Measurements from ENCODE around the gene TAF1C.
"Not testable (repeated sequence)": the region's sequence is repeated elsewhere in the genome, so short reads cannot be mapped to it uniquely, and the experiment has no call there.

The TAF1C gene

GRCh38 chr16:84225126-84225525 lies 38.3 kb upstream of the TAF1C start:
- H3K4me1 ChIP-seq (ENCODE audit: insufficient read depth, low read length), result peaks cover 3% of the 10 kb centered on the region; the same call in 1 of the 2 replicates
- H3K27me3 ChIP-seq (ENCODE audit: insufficient read depth, low read length), result no peaks in the 10 kb centered on the region
- no peak overlapping the region for H3K27ac ChIP-seq (ENCODE audit: low read length)

DNA sequence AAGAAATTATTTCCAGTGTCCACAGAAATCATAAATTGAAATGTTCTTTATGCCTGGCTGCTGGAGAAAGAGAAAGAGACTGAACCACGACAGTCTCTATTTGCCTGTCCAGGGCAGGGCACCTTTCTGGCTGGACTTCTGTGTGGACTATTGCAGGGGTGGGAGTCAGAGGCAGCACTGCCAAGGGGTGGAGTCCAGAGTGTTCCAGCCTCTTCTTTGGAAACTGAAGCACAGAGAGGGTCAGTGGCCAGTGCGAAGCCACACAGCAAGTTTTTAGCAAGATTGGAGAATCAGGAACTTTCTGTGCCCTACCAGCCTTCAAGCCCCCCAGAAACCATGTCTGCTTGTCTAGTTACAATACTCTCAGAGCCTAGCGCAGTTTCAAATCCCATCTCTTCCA lies 37.7 kb upstream of the TAF1C start:
- no peak overlapping the region for H3K4me3 ChIP-seq (ENCODE audit: low read length)
- no peaks in the 10 kb centered on the region for H3K27me3 ChIP-seq (ENCODE audit: insufficient read depth, low read length)
- H3K9me3 ChIP-seq (ENCODE audit: insufficient read depth, low read depth, low read length), result no peaks in the 10 kb centered on the region
- no peak overlapping the region for H3K9ac ChIP-seq (ENCODE audit: low read depth, low read length)
- H3K4me1 ChIP-seq (ENCODE audit: insufficient read depth, low read length), result peaks cover 3% of the 10 kb centered on the region; the same call in 1 of the 2 replicates
- no peaks in the 10 kb centered on the region for H3K36me3 ChIP-seq (ENCODE audit: insufficient read depth, low read depth, low read length)
- no peak overlapping the region for H3K27ac ChIP-seq (ENCODE audit: low read length)

More at GRCh38 chr16:84225126-84225525, 38.3 kb upstream of the TAF1C start:
- Histone ChIP-seq H3K9me3 (ENCODE audit: insufficient read depth, low read depth, low read length) (no peaks in the 10 kb centered on the region), H3K9ac (ENCODE audit: low read depth, low read length) (no peak overlapping the region), H3K36me3 (ENCODE audit: insufficient read depth, low read depth, low read length) (no peaks in the 10 kb centered on the region), H3K4me3 (ENCODE audit: low read length) (no peak overlapping the region)

DNA sequence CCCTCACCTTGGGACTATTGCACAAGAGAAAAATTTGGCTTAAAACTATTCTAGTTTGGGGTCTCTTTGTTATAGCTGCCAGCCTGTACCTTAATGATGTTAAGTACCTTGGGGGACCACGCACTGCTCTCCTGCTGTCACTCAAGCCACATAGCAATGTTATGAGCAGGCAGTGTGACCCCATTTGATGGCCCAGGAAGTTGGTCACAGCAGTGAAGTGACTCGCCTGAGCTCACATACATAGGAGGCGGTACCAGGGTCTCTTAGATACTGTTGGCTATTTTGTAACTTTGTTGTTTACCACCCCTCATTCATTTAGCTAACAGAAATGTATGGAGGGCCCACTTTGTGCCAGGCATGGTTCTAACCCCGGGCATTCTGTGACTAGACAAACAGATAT lies 36.6 kb upstream of the TAF1C start:
- Histone ChIP-seq H3K27ac (ENCODE audit: low read length) (no peak overlapping the region), H3K27me3 (ENCODE audit: insufficient read depth, low read length) (no peaks in the 10 kb centered on the region), H3K4me1 (ENCODE audit: insufficient read depth, low read length) (peaks cover 3% of the 10 kb centered on the region; the same call in 1 of the 2 replicates)

DNA sequence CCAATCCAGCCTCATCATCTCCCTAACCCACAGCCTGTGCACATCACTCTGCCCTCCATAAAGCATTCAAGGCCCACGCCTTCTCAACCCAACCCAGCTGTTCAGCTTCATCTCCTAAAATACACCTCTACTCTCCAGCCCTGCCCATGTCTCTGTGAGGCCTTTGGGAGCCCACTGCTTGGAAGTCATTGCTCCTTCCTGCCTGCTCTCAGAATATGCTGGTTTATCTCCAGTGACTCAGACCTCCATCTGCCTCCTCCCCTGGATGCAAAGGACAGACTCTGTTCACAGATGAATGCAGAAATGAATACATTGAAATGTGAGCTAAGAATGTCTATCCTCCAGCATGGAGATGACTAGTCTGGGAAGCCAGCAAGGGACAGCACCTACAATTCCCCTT lies 34.0 kb upstream of the TAF1C start:
- H3K9ac ChIP-seq (ENCODE audit: low read depth, low read length), result no peak overlapping the region
- H3K4me3 ChIP-seq (ENCODE audit: low read length), result no peak overlapping the region
- no peaks in the 10 kb centered on the region for H3K4me1 ChIP-seq (ENCODE audit: insufficient read depth, low read length)
- no peaks in the 10 kb centered on the region for H3K36me3 ChIP-seq (ENCODE audit: insufficient read depth, low read depth, low read length)
- H3K27ac ChIP-seq (ENCODE audit: low read length), result no peak overlapping the region
- no peaks in the 10 kb centered on the region for H3K9me3 ChIP-seq (ENCODE audit: insufficient read depth, low read depth, low read length)
- H3K27me3 ChIP-seq (ENCODE audit: insufficient read depth, low read length), result no peaks in the 10 kb centered on the region

More for the DNA sequence above, 36.6 kb upstream of the TAF1C start:
- Histone ChIP-seq H3K9ac (ENCODE audit: low read depth, low read length) (no peak overlapping the region), H3K9me3 (ENCODE audit: insufficient read depth, low read depth, low read length) (no peaks in the 10 kb centered on the region), H3K4me3 (ENCODE audit: low read length) (no peak overlapping the region), H3K36me3 (ENCODE audit: insufficient read depth, low read depth, low read length) (no peaks in the 10 kb centered on the region)

DNA sequence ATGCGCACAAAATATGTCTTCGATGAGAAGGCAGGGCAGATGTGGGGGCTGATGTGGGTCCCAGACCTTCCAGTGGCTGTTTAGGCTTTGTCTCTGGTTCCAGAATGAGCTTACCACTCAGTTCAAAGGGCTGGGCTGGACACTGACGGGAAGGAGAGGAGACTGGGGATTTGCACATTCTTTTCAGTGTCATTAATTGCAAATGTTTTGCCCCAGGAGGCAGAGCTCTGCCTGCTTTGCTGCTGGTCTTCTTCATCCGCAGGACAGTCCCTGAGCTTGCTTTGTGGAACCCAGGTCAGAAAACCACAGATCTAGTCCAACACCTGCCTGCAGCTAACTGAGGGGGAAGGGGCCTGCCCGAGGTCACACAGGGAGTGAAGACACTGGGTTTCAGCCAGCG lies 32.1 kb upstream of the TAF1C start:
- H3K36me3 ChIP-seq (ENCODE audit: insufficient read depth, low read depth, low read length), result no peaks in the 10 kb centered on the region
- H3K27me3 ChIP-seq (ENCODE audit: insufficient read depth, low read length), result no peaks in the 10 kb centered on the region
- no peak overlapping the region for H3K9ac ChIP-seq (ENCODE audit: low read depth, low read length)

GRCh38 chr16:84218176-84218823 lies 31.4 kb upstream of the TAF1C start:
- Histone ChIP-seq H3K9me3 (ENCODE audit: insufficient read depth, low read depth, low read length) (no peaks in the 10 kb centered on the region), H3K27me3 (ENCODE audit: insufficient read depth, low read length) (no peaks in the 10 kb centered on the region), H3K4me1 (ENCODE audit: insufficient read depth, low read length) (no peaks in the 10 kb centered on the region), H3K9ac (ENCODE audit: low read depth, low read length) (no peak overlapping the region), H3K27ac (ENCODE audit: low read length) (no peak overlapping the region), H3K4me3 (ENCODE audit: low read length) (no peak overlapping the region), H3K36me3 (ENCODE audit: insufficient read depth, low read depth, low read length) (no peaks in the 10 kb centered on the region)

More for the DNA sequence above, 32.1 kb upstream of the TAF1C start:
- Histone ChIP-seq H3K4me1 (ENCODE audit: insufficient read depth, low read length) (no peaks in the 10 kb centered on the region), H3K27ac (ENCODE audit: low read length) (no peak overlapping the region), H3K4me3 (ENCODE audit: low read length) (no peak overlapping the region), H3K9me3 (ENCODE audit: insufficient read depth, low read depth, low read length) (no peaks in the 10 kb centered on the region)

GRCh38 chr16:84216144-84216543 lies 29.3 kb upstream of the TAF1C start:
- not testable (repeated sequence) for H3K27me3 ChIP-seq (ENCODE audit: insufficient read depth, low read length); H3K9me3 ChIP-seq (ENCODE audit: insufficient read depth, low read depth, low read length); H3K4me1 ChIP-seq (ENCODE audit: insufficient read depth, low read length); H3K36me3 ChIP-seq (ENCODE audit: insufficient read depth, low read depth, low read length); H3K27ac ChIP-seq (ENCODE audit: low read length); H3K9ac ChIP-seq (ENCODE audit: low read depth, low read length); H3K4me3 ChIP-seq (ENCODE audit: low read length)

GRCh38 chr16:84215531-84215930 lies 28.7 kb upstream of the TAF1C start:
- H3K36me3 ChIP-seq (ENCODE audit: insufficient read depth, low read depth, low read length), result no peaks in the 10 kb centered on the region
- H3K27me3 ChIP-seq (ENCODE audit: insufficient read depth, low read length), result no peaks in the 10 kb centered on the region
- H3K9ac ChIP-seq (ENCODE audit: low read depth, low read length), result no peak overlapping the region
- no peaks in the 10 kb centered on the region for H3K4me1 ChIP-seq (ENCODE audit: insufficient read depth, low read length)
- H3K4me3 ChIP-seq (ENCODE audit: low read length), result no peak overlapping the region
- no peak overlapping the region for H3K27ac ChIP-seq (ENCODE audit: low read length)
- H3K9me3 ChIP-seq (ENCODE audit: insufficient read depth, low read depth, low read length), result no peaks in the 10 kb centered on the region

DNA sequence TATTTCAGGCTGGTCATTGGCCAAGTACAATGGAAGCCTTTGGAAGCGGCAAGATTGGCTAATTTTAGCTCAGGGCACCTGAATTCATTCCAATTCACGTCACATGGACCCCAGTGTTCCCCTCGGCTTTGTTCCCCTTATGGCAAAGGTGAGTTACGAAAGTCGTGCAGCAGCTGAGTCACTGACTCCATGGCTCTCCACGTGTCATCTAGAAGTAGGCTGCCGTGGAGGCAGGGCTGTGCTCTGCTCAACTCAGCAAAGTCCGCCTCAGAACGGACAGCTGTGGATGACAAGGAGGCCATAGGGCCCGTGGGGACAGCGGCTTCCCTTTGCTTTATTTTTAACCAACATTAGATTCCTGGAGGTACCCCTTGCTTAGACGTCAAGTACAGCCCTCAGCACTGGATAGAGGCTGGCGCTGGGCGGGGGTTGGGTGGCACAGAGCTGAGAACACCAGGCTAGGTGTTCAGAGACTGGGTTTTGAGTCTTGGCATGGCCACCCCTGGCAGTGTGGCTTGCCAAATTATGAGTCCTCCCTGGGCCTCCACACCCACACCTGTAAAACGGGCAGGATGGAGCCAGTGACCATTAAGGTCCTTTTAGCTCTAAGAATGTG lies 27.7 kb upstream of the TAF1C start:
- Histone ChIP-seq H3K4me3 (ENCODE audit: low read length) (no peak overlapping the region), H3K36me3 (ENCODE audit: insufficient read depth, low read depth, low read length) (no peaks in the 10 kb centered on the region), H3K27ac (ENCODE audit: low read length) (no peak overlapping the region), H3K4me1 (ENCODE audit: insufficient read depth, low read length) (no peaks in the 10 kb centered on the region), H3K9me3 (ENCODE audit: insufficient read depth, low read depth, low read length) (no peaks in the 10 kb centered on the region), H3K27me3 (ENCODE audit: insufficient read depth, low read length) (no peaks in the 10 kb centered on the region), H3K9ac (ENCODE audit: low read depth, low read length) (no peak overlapping the region)

GRCh38 chr16:84212631-84213030 lies 25.8 kb upstream of the TAF1C start:
- no peak overlapping the region for H3K27ac ChIP-seq (ENCODE audit: low read length)
- H3K36me3 ChIP-seq (ENCODE audit: insufficient read depth, low read depth, low read length), result no peaks in the 10 kb centered on the region
- H3K4me1 ChIP-seq (ENCODE audit: insufficient read depth, low read length), result peaks cover 5% of the 10 kb centered on the region; the same call in 1 of the 2 replicates
- no peaks in the 10 kb centered on the region for H3K9me3 ChIP-seq (ENCODE audit: insufficient read depth, low read depth, low read length)
- H3K27me3 ChIP-seq (ENCODE audit: insufficient read depth, low read length), result no peaks in the 10 kb centered on the region
- no peak overlapping the region for H3K4me3 ChIP-seq (ENCODE audit: low read length)
- H3K9ac ChIP-seq (ENCODE audit: low read depth, low read length), result no peak overlapping the region

DNA sequence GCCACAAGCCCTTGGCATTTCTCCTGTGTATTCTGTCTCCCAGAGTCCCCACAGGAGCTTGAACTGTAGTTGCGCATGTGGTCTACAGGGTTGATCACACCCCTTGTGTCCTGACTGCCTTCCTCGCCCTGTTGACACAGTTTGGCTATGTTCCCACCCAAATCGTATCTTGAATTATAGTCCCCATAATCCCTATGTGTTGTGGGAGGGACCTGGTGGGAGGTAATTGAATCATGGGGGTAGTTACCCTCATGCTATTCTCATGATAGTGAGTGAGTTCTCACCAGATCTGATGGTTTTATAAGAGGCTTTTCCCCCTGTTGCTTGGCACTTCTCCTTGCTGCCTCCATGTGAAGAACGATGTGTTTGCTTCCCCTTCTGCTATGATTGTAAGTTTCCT lies 25.3 kb upstream of the TAF1C start:
- Histone ChIP-seq H3K4me3 (ENCODE audit: low read length) (no peak overlapping the region), H3K36me3 (ENCODE audit: insufficient read depth, low read depth, low read length) (no peaks in the 10 kb centered on the region), H3K27me3 (ENCODE audit: insufficient read depth, low read length) (no peaks in the 10 kb centered on the region), H3K9ac (ENCODE audit: low read depth, low read length) (no peak overlapping the region), H3K9me3 (ENCODE audit: insufficient read depth, low read depth, low read length) (no peaks in the 10 kb centered on the region), H3K27ac (ENCODE audit: low read length) (no peak overlapping the region), H3K4me1 (ENCODE audit: insufficient read depth, low read length) (peaks cover 5% of the 10 kb centered on the region; the same call in 1 of the 2 replicates)

- Histone ChIP-seq H3K27ac (ENCODE audit: low read length) (no peak overlapping the region), H3K9me3 (ENCODE audit: insufficient read depth, low read depth, low read length) (no peaks in the 10 kb centered on the region), H3K27me3 (ENCODE audit: insufficient read depth, low read length) (no peaks in the 10 kb centered on the region), H3K4me3 (ENCODE audit: low read length) (no peak overlapping the region), H3K9ac (ENCODE audit: low read depth, low read length) (no peak overlapping the region), H3K4me1 (ENCODE audit: insufficient read depth, low read length) (peaks cover 5% of the 10 kb centered on the region; the same call in 1 of the 2 replicates), H3K36me3 (ENCODE audit: insufficient read depth, low read depth, low read length) (no peaks in the 10 kb centered on the region)
Measured at GRCh38 chr16:84209989-84210388, 23.1 kb upstream of the TAF1C start.
